DOHH2 (cell line): ENCODE data around the gene PCBD2.
"Not testable (repeated sequence)": the region's sequence is repeated elsewhere in the genome, so short reads cannot be mapped to it uniquely, and the experiment has no call there.

Experiments
- H3F3A ChIP-seq: fragments of 200-600 bp; sonication (generic), shearing (Covaris generic); 2 replicates; pipeline ENCODE4 v1.6.0; 2016; ENCODE audit warnings: antibody characterized with exemption, mild to moderate bottlenecking; ENCODE audit not compliant: control insufficient read depth, insufficient read depth
- H3K27ac ChIP-seq: fragments of 200-600 bp; sonication (generic); 2 replicates; pipeline ENCODE4 v1.5.1; 2014; ENCODE audit warnings: low read depth, mild to moderate bottlenecking, low read length, moderate library complexity
- H3K27me3 ChIP-seq: fragments of 200-600 bp; sonication (generic); 2 replicates; pipeline ENCODE4 v1.6.1; 2014; ENCODE audit warnings: mild to moderate bottlenecking, low read length, mixed read lengths; ENCODE audit not compliant: control insufficient read depth
- H3K36me3 ChIP-seq: fragments of 200-600 bp; sonication (generic); 2 replicates; pipeline ENCODE4 v1.6.1; 2014; ENCODE audit warnings: mild to moderate bottlenecking, low read length, moderate library complexity, mixed read lengths; ENCODE audit not compliant: control insufficient read depth
- H3K4me1 ChIP-seq: fragments of 200-600 bp; sonication (generic); 2 replicates; pipeline ENCODE4 v1.6.1; 2014; ENCODE audit warnings: mild to moderate bottlenecking, low read length, mixed read lengths; ENCODE audit not compliant: control insufficient read depth
- H3K4me2 ChIP-seq: fragments of 200-600 bp; sonication (generic); 2 replicates; pipeline ENCODE4 v1.6.0; 2014; ENCODE audit warnings: mild to moderate bottlenecking, low read length, moderate library complexity
- H3K4me3 ChIP-seq: fragments of 200-600 bp; sonication (generic); 2 replicates; pipeline ENCODE4 v1.5.1; 2014; ENCODE audit warnings: mild to moderate bottlenecking, low read length, mixed read lengths
- H3K79me2 ChIP-seq: fragments of 200-600 bp; sonication (generic); 2 replicates; pipeline ENCODE4 v1.6.1; 2014; ENCODE audit warnings: mild to moderate bottlenecking, low read length, mixed read lengths; ENCODE audit not compliant: control insufficient read depth
- H3K9me2 ChIP-seq: fragments of 200-600 bp; sonication (generic); replicated peaks from 2 replicates; pipeline ENCODE4 v1.6.1; 2014; ENCODE audit warnings: mild to moderate bottlenecking, low read length, mixed read lengths; ENCODE audit not compliant: control insufficient read depth
- H3K9me3 ChIP-seq: fragments of 200-600 bp; sonication (generic); 2 replicates; pipeline ENCODE4 v1.6.1; 2014; ENCODE audit warnings: antibody characterized with exemption, low read length, mixed read lengths; ENCODE audit not compliant: control insufficient read depth, insufficient read depth
- H4K20me1 ChIP-seq: fragments of 200-600 bp; sonication (generic); 2 replicates; pipeline ENCODE4 v1.6.0; 2014; ENCODE audit warnings: low read depth, mild to moderate bottlenecking, antibody characterized with exemption, low read length, moderate library complexity; ENCODE audit not compliant: control insufficient read depth, insufficient read depth
- CTCF ChIP-seq: fragments of 200-600 bp; sonication (generic); IDR thresholded peaks from one replicate; pipeline ENCODE4 v1.5.1; 2014; ENCODE audit warnings: antibody characterized with exemption, mild to moderate bottlenecking, low read depth, low read length; ENCODE audit not compliant: poor library complexity, severe bottlenecking
- EZH2phosphoT487 ChIP-seq: fragments of 200-600 bp; sonication (generic); IDR thresholded peaks from 2 replicates; pipeline ENCODE4 v1.6.1; 2017; ENCODE audit warnings: borderline replicate concordance, mild to moderate bottlenecking, antibody characterized with exemption, low read length, moderate library complexity, mixed read lengths

PCBD2 gene

GRCh38 chr5:134979416-134979815 lies 74.5 kb downstream of the PCBD2 start:
- Histone ChIP-seq H3K36me3 (no peaks in the 10 kb centered on the region), H3K4me2 (no peak overlapping the region), H3F3A (no peaks in the 10 kb centered on the region)

GRCh38 chr5:134982230-134982629 lies 77.3 kb downstream of the PCBD2 start:
- Histone ChIP-seq H3K9me2 (no peaks in the 10 kb centered on the region), H3K27ac (no peak overlapping the region), H3K79me2 (no peaks in the 10 kb centered on the region), H3K27me3 (no peaks in the 10 kb centered on the region), H3K4me2 (no peak overlapping the region), H3K36me3 (no peaks in the 10 kb centered on the region), H3K4me3 (no peak overlapping the region), H3F3A (no peaks in the 10 kb centered on the region), H3K9me3 (peaks cover 27% of the 10 kb centered on the region), H4K20me1 (no peaks in the 10 kb centered on the region), H3K4me1 (no peaks in the 10 kb centered on the region)
- TF ChIP-seq CTCF, result no peak
- no peak for TF ChIP-seq EZH2phosphoT487

More at GRCh38 chr5:134979416-134979815, 74.5 kb downstream of the PCBD2 start:
- no peak overlapping the region for H3K27ac ChIP-seq
- H3K79me2 ChIP-seq, result no peaks in the 10 kb centered on the region
- peaks cover 36% of the 10 kb centered on the region for H3K9me3 ChIP-seq
- TF ChIP-seq EZH2phosphoT487 (no peak), CTCF (no peak)
- H3K4me1 ChIP-seq, result no peaks in the 10 kb centered on the region
- no peaks in the 10 kb centered on the region for H3K9me2 ChIP-seq
- H3K4me3 ChIP-seq, result no peak overlapping the region
- H3K27me3 ChIP-seq, result no peaks in the 10 kb centered on the region
- H4K20me1 ChIP-seq, result no peaks in the 10 kb centered on the region

GRCh38 chr5:134989266-134989830 lies 84.4 kb downstream of the PCBD2 start:
- TF ChIP-seq CTCF (no peak), EZH2phosphoT487 (no peak)
- no peaks in the 10 kb centered on the region for H3F3A ChIP-seq
- no peak overlapping the region for H3K4me2 ChIP-seq
- no peaks in the 10 kb centered on the region for H4K20me1 ChIP-seq
- peaks cover 5% of the 10 kb centered on the region; the same call in 1 of the 2 replicates for H3K9me3 ChIP-seq
- H3K9me2 ChIP-seq, result no peaks in the 10 kb centered on the region
- peaks cover 2% of the 10 kb centered on the region for H3K4me1 ChIP-seq
- no peaks in the 10 kb centered on the region for H3K79me2 ChIP-seq
- H3K36me3 ChIP-seq, result no peaks in the 10 kb centered on the region
- H3K4me3 ChIP-seq, result no peak overlapping the region
- no peak overlapping the region for H3K27ac ChIP-seq
- no peaks in the 10 kb centered on the region for H3K27me3 ChIP-seq

- not testable (repeated sequence) for H3K4me2 ChIP-seq, H3K79me2 ChIP-seq, H3K36me3 ChIP-seq, H3K9me2 ChIP-seq, H3F3A ChIP-seq, H3K27me3 ChIP-seq, H3K9me3 ChIP-seq, H3K4me3 ChIP-seq, H3K27ac ChIP-seq, H4K20me1 ChIP-seq
- peaks cover 11% of the 10 kb centered on the region for H3K4me1 ChIP-seq
These were observed 85.3 kb downstream of the PCBD2 start for GRCh38 chr5:134990183-134990582.
